ACC112 (cell line): ENCODE data around the gene OTOG.

Experiments
- H2AFZ ChIP-seq: fragments of 200-600 bp; sonication (generic); one replicate; pipeline ENCODE4 v1.6.0; 2017; ENCODE audit warnings: antibody characterized with exemption, low read length; ENCODE audit not compliant: unreplicated experiment
- H3K27ac ChIP-seq: fragments of 200-600 bp; sonication (generic); 2 replicates; pipeline ENCODE4 v1.5.1; 2014; ENCODE audit warnings: low read depth, mild to moderate bottlenecking, antibody characterized with exemption, low read length, moderate library complexity
- H3K27me3 ChIP-seq: fragments of 200-600 bp; sonication (generic); 2 replicates; pipeline ENCODE4 v1.6.1; 2014; ENCODE audit warnings: mild to moderate bottlenecking, antibody characterized with exemption, low read length, moderate library complexity, mixed read lengths; ENCODE audit not compliant: insufficient read depth
- H3K36me3 ChIP-seq: fragments of 200-600 bp; sonication (generic); 2 replicates; pipeline ENCODE4 v1.6.1; 2016; ENCODE audit warnings: mild to moderate bottlenecking, antibody characterized with exemption, low read length, moderate library complexity, mixed read lengths; ENCODE audit not compliant: insufficient read depth
- H3K4me1 ChIP-seq: fragments of 200-600 bp; sonication (generic); one replicate; pipeline ENCODE4 v1.6.1; 2016; ENCODE audit warnings: low read length, mixed read lengths; ENCODE audit not compliant: insufficient read depth, unreplicated experiment, control insufficient read depth
- H3K4me3 ChIP-seq: fragments of 200-600 bp; sonication (generic); 2 replicates; pipeline ENCODE4 v1.5.1; 2014; ENCODE audit warnings: mild to moderate bottlenecking, low read depth, low read length
- H3K79me2 ChIP-seq: fragments of 200-600 bp; sonication (generic); one replicate; pipeline ENCODE4 v1.6.0; 2016; ENCODE audit warnings: low read length; ENCODE audit not compliant: control insufficient read depth, unreplicated experiment, insufficient read depth

The OTOG gene

GRCh38 chr11:17588721-17589120 lies 41.7 kb downstream of the OTOG start:
- peaks cover 95% of the 10 kb centered on the region for H3K27me3 ChIP-seq
- H3K4me3 ChIP-seq: no peak overlapping the region
- no peaks in the 10 kb centered on the region for H3K79me2 ChIP-seq
- no peaks in the 10 kb centered on the region for H3K36me3 ChIP-seq
- H3K4me1 ChIP-seq: no peaks in the 10 kb centered on the region
- H2AFZ ChIP-seq: no peak overlapping the region
- no peak overlapping the region for H3K27ac ChIP-seq

- Histone ChIP-seq H3K4me1 (no peaks in the 10 kb centered on the region), H3K79me2 (no peaks in the 10 kb centered on the region), H3K27me3 (peaks cover 95% of the 10 kb centered on the region), H3K4me3 (no peak overlapping the region), H2AFZ (no peak overlapping the region), H3K36me3 (no peaks in the 10 kb centered on the region), H3K27ac (no peak overlapping the region)
Measured at GRCh38 chr11:17590463-17590862, 43.4 kb downstream of the OTOG start.

GRCh38 chr11:17591293-17591692 lies 44.2 kb downstream of the OTOG start:
- Histone ChIP-seq H3K27me3 (peaks cover 96% of the 10 kb centered on the region), H3K27ac (no peak overlapping the region), H3K36me3 (no peaks in the 10 kb centered on the region), H2AFZ (no peak overlapping the region), H3K79me2 (no peaks in the 10 kb centered on the region), H3K4me3 (no peak overlapping the region), H3K4me1 (no peaks in the 10 kb centered on the region)

GRCh38 chr11:17593466-17594245 lies 46.6 kb downstream of the OTOG start:
- H3K36me3 ChIP-seq: no peaks in the 10 kb centered on the region
- peaks cover 87% of the 10 kb centered on the region for H3K27me3 ChIP-seq
- H3K4me3 ChIP-seq: no peak overlapping the region
- no peaks in the 10 kb centered on the region for H3K4me1 ChIP-seq
- no peak overlapping the region for H2AFZ ChIP-seq
- no peaks in the 10 kb centered on the region for H3K79me2 ChIP-seq
- H3K27ac ChIP-seq: no peak overlapping the region

- Histone ChIP-seq H2AFZ (no peak overlapping the region), H3K4me3 (no peak overlapping the region), H3K79me2 (no peaks in the 10 kb centered on the region), H3K27me3 (peaks cover 79% of the 10 kb centered on the region), H3K4me1 (no peaks in the 10 kb centered on the region), H3K36me3 (no peaks in the 10 kb centered on the region), H3K27ac (no peak overlapping the region)
Measured at GRCh38 chr11:17594686-17595192, 47.7 kb downstream of the OTOG start.

GRCh38 chr11:17595526-17596309 lies 48.7 kb downstream of the OTOG start:
- Histone ChIP-seq H3K27me3 (peaks cover 72% of the 10 kb centered on the region), H2AFZ (no peak overlapping the region), H3K36me3 (no peaks in the 10 kb centered on the region), H3K79me2 (no peaks in the 10 kb centered on the region), H3K27ac (no peak overlapping the region), H3K4me3 (no peak overlapping the region), H3K4me1 (no peaks in the 10 kb centered on the region)

- Histone ChIP-seq H3K36me3 (no peaks in the 10 kb centered on the region), H3K79me2 (no peaks in the 10 kb centered on the region), H3K27me3 (peaks cover 69% of the 10 kb centered on the region), H3K4me3 (no peak overlapping the region), H3K27ac (no peak overlapping the region), H2AFZ (no peak overlapping the region), H3K4me1 (no peaks in the 10 kb centered on the region)
Measured at GRCh38 chr11:17596310-17596669, 49.2 kb downstream of the OTOG start.

- H2AFZ ChIP-seq: no peak overlapping the region
- H3K36me3 ChIP-seq: no peaks in the 10 kb centered on the region
- H3K27me3 ChIP-seq: peaks cover 65% of the 10 kb centered on the region
- no peak overlapping the region for H3K27ac ChIP-seq
- H3K4me3 ChIP-seq: no peak overlapping the region
- H3K4me1 ChIP-seq: no peaks in the 10 kb centered on the region
- H3K79me2 ChIP-seq: no peaks in the 10 kb centered on the region
Measured at GRCh38 chr11:17596711-17597110, 49.7 kb downstream of the OTOG start.

GRCh38 chr11:17597770-17598169 lies 50.7 kb downstream of the OTOG start:
- no peak overlapping the region for H2AFZ ChIP-seq
- H3K4me1 ChIP-seq: no peaks in the 10 kb centered on the region
- H3K79me2 ChIP-seq: no peaks in the 10 kb centered on the region
- H3K36me3 ChIP-seq: no peaks in the 10 kb centered on the region
- H3K4me3 ChIP-seq: no peak overlapping the region
- no peak overlapping the region for H3K27ac ChIP-seq
- peaks cover 54% of the 10 kb centered on the region for H3K27me3 ChIP-seq

- Histone ChIP-seq H3K79me2 (no peaks in the 10 kb centered on the region), H2AFZ (no peak overlapping the region), H3K27me3 (peaks cover 43% of the 10 kb centered on the region), H3K4me1 (no peaks in the 10 kb centered on the region), H3K27ac (no peak overlapping the region), H3K4me3 (no peak overlapping the region), H3K36me3 (no peaks in the 10 kb centered on the region)
Measured at GRCh38 chr11:17598700-17599459, 51.8 kb downstream of the OTOG start.
